Natural killer cell treated with Interleukin-12 subunit alpha and Interleukin-12 subunit beta and Interleukin-15 and Interleukin-18, amount 100 ng/mL, for 72 hours (primary cell): ENCODE data around the gene CNEP1R1. TPM values are rescaled to one million over a fixed set of nuclear protein-coding genes. Genes with fewer than 3 reads are reported as not detected.

Source experiments
- ATAC-seq, 2 donors: fragments of 150-1000 bp; cut with Tn5 transposase in 1 of 2; sonication (Bioruptor Pico), chemical (Tn5 transposase) in 1 of 2; 2 replicates each; pipeline ENCODE4 v1.10.0; 2021
- DNase-seq: peaks from one replicate; pipeline ENCODE4 v3.0.0; 2022; ENCODE audit warnings: low spot score
- H3K27ac Mint-ChIP-seq, 2 donors: 1 replicate in 1 of 2; 2 replicates in 1 of 2; pipeline ENCODE4 v1.8.0; 2022; ENCODE audit warnings: mixed read lengths in 2 of 2, mild to moderate bottlenecking in 1 of 2, moderate library complexity in 1 of 2
- H3K27me3 Mint-ChIP-seq, 2 donors: 1 replicate in 1 of 2; 2 replicates in 1 of 2; pipeline ENCODE4 v1.8.0; 2022; ENCODE audit warnings: mixed read lengths in 2 of 2
- H3K36me3 Mint-ChIP-seq: one replicate; pipeline ENCODE4 v1.8.0; 2022; ENCODE audit warnings: mixed read lengths
- H3K4me1 Mint-ChIP-seq, 2 donors: 1 replicate in 1 of 2; 2 replicates in 1 of 2; pipeline ENCODE4 v1.8.0; 2022; ENCODE audit warnings: low read depth in 2 of 2, mixed read lengths in 2 of 2, mild to moderate bottlenecking in 1 of 2
- H3K4me3 Mint-ChIP-seq: one replicate; pipeline ENCODE4 v1.8.0; 2022; ENCODE audit warnings: mixed read lengths
- H3K9me3 Mint-ChIP-seq: 2 replicates; pipeline ENCODE4 v1.8.0; 2022; ENCODE audit warnings: mixed read lengths
- total RNA-seq, 2 donors: library from RNA; stranded (reverse); gene quantifications; one replicate each; pipeline ENCODE4 v1.2.3, GENCODE V29; 2022

CNEP1R1 gene
- total RNA-seq, 2 donors from 2014 or later = 22.1 to 26.6 TPM

DNA sequence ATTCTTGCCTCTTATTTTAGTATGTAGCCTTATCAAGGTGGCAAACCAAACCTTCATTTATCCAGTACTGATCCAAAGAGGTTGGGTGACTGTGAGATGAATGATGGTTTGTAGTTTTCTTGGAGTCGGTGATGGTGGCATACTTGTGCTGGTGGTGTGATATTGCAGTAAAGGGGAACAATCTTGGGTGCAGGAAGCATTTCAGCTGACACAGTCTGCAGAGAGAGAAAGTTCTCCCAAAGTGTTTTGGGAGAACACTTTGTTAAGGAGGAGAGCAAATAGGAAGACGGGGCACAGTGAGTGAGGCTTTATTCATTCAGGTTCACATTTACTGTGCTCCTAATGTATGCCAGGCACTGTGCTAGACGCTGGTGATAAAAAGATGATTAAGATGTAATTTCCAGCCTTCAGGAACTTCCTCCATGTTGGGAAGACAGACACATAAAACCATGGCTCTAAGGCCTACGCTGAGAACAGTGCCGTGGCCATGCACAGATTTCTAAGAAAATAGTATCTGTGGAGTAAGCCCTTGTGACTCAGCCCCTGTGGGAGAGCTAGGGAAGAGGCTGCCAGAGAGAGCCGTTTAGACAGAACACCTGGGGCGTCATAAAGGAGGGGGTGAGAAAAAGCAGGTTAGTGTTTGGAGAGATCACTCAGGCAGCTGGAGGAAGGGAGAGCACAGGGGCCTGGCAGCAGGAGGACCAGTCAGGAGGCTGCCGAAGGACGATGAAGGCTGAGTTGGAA, 54.5 kb downstream of the CNEP1R1 start:
- H3K27me3 Mint-ChIP-seq = no peaks in the 10 kb centered on the region
- no peak overlapping the region for H3K4me3 Mint-ChIP-seq
- no peaks in the 10 kb centered on the region for H3K9me3 Mint-ChIP-seq
- DNase-seq (no peak), ATAC-seq (no peak)
- H3K4me1 Mint-ChIP-seq = peaks cover 0 to 9% of the 10 kb centered on the region in 2 donors
- H3K27ac Mint-ChIP-seq = no peak overlapping the region
- peaks cover 32% of the 10 kb centered on the region for H3K36me3 Mint-ChIP-seq

DNA sequence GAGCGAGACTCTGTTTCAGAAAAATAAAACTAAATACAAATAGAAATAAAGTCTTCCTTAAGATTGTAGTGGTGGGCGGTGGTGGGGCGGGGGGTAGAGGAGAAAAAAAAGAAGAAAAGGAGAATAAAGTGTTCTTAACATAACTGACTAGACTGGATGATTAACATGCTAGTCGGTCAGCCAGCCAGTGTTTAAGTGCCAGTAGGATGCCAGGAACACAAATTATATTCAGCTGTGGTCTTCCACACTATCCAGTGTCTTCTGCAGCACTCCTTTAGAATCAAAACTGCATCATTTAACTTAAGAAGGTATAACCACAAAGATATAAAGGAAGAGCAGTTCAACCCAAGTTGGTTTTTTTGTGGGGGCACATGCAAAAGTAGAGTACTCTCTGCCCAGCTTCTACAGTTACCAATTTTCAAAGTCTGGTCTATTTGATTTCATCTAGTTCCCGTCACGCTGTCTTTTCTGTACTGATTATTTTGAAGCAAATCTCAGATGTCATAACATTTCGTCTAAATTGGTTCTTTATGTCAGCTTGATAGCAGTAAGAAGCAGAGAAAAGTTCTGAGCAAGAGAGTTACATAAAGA, 56.5 kb downstream of the CNEP1R1 start:
- no peak overlapping the region for H3K4me3 Mint-ChIP-seq
- ATAC-seq (no peak), DNase-seq (no peak)
- no peaks in the 10 kb centered on the region for H3K27me3 Mint-ChIP-seq
- H3K4me1 Mint-ChIP-seq = peaks cover 0 to 9% of the 10 kb centered on the region in 2 donors
- H3K36me3 Mint-ChIP-seq = peaks cover 42% of the 10 kb centered on the region
- peak overlapping the region in 1 of 2 donors; percentile 19 for H3K27ac Mint-ChIP-seq
- H3K9me3 Mint-ChIP-seq = no peaks in the 10 kb centered on the region

DNA sequence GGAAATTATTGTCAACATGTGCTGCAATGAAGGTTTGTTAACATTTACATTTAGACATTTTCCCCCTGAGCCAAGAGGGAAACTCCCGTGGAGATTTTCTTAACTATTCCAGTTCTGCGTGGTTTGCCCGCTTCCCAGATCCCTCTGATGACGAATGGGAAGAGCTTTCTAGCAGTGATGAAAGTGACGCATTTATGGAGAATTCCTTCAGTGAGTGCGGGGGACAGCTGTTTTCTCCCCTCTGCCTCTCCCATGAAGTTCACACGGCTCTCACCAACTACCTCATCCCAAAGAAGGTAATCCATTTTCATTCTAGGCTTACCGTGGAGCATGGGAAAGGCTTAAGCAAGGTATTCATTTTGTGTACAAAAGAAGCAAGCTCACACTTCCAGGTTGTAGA, 59.0 kb downstream of the CNEP1R1 start:
- Mint-ChIP-seq H3K36me3 (peaks cover 28% of the 10 kb centered on the region), H3K27me3 (no peaks in the 10 kb centered on the region), H3K4me1 (peaks cover 0 to 7% of the 10 kb centered on the region in 2 donors), H3K4me3 (no peak overlapping the region), H3K27ac (peak overlapping the region in 1 of 2 donors; percentile 17), H3K9me3 (no peaks in the 10 kb centered on the region)
- no peak for DNase-seq
- no peak for ATAC-seq

DNA sequence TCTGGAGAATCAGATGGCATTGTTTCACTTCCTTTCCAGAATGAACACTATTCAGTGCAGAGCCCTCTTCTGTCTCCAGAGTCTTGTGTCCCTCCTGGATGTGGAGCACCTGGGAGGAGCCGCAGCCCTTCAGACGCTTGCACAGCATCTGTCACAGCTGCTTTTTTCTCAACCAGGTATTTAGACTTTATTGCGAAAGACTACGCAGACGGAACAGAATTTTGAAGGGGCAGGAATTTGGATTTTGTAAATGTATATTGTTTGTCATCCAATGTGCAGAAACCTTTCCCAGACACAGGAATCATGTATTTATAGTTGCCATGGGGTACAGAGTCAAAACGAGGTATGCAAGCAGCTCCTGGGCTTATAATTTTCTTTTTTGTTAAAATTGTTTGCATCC, 61.2 kb downstream of the CNEP1R1 start:
- H3K4me3 Mint-ChIP-seq = no peak overlapping the region
- ATAC-seq (no peak), DNase-seq (no peak)
- no peaks in the 10 kb centered on the region for H3K9me3 Mint-ChIP-seq
- no peaks in the 10 kb centered on the region for H3K4me1 Mint-ChIP-seq
- H3K36me3 Mint-ChIP-seq = peaks cover 21% of the 10 kb centered on the region
- H3K27me3 Mint-ChIP-seq = no peaks in the 10 kb centered on the region
- no peak overlapping the region for H3K27ac Mint-ChIP-seq

Other genes with a start within 250 kb of the CNEP1R1 start
- not detected for gene ZNF423, start 169.1 kb upstream of the CNEP1R1 start, total RNA-seq
- 10 to 100 TPM; 25.4 to 46.6 TPM for gene HEATR3, start 40.7 kb downstream of the CNEP1R1 start, total RNA-seq
- 10 to 100 TPM; 13.1 to 17.5 TPM for gene TENT4B, start 128.1 kb downstream of the CNEP1R1 start, total RNA-seq
- 100 to 1,000 TPM; 135 to 186 TPM for gene ADCY7, start 241.3 kb downstream of the CNEP1R1 start, total RNA-seq